K562 (cell line): ENCODE measurements around the gene STEAP1B.
"Not testable (repeated sequence)": the region's sequence is repeated elsewhere in the genome, so short reads cannot be mapped to it uniquely, and the experiment has no call there.

Experiments
- DNMT1 ChIP-seq: fragments of 450-650 bp; IDR thresholded peaks from 2 replicates; pipeline ENCODE4 v1.6.1; 2016; ENCODE audit warnings: antibody characterized with exemption, mild to moderate bottlenecking
- ESRRA ChIP-seq: fragments of 450-650 bp; IDR thresholded peaks from 2 replicates; pipeline ENCODE4 v1.6.1; 2014; ENCODE audit warnings: low read depth, mild to moderate bottlenecking, moderate library complexity, borderline replicate concordance
- HIVEP1 ChIP-seq: fragments of 250-450 bp; sonication (Bioruptor Pico); IDR thresholded peaks from 2 replicates; pipeline ENCODE4 v1.4.0; 2020; ENCODE audit warnings: mild to moderate bottlenecking
- JUND ChIP-seq, 2 experiments: IDR thresholded peaks; 2 replicates in 1 of 2; 3 replicates in 1 of 2; pipeline ENCODE4 v1.6.1; 2011; ENCODE audit warnings: borderline replicate concordance in 2 of 2, low read depth in 2 of 2, low read length in 2 of 2, improper control_type of control experiment in 1 of 2, missing biosample characterization in 1 of 2, missing genetic modification characterization in 1 of 2, missing genetic modification reagents in 1 of 2
- MAFF ChIP-seq: IDR thresholded peaks from 2 replicates; pipeline ENCODE4 v1.6.1; 2012; ENCODE audit warnings: low read length, improper control_type of control experiment
- SP1 ChIP-seq: sonication (generic); formaldehyde crosslinking; IDR thresholded peaks from 2 replicates; pipeline ENCODE4 v1.8.1; 2022; ENCODE audit warnings: mild to moderate bottlenecking, missing genetic modification reagents
- ZNF133 ChIP-seq: fragments of 250-450 bp; sonication (Bioruptor Pico); IDR thresholded peaks from 2 replicates; pipeline ENCODE4 v1.4.0; 2020; ENCODE audit warnings: mild to moderate bottlenecking
- ZNF316 ChIP-seq: fragments of 450-650 bp; IDR thresholded peaks from 2 replicates; pipeline ENCODE4 v1.6.1; 2016
- TF ChIP-seq, protein P1 (sequence below): sonication (generic); formaldehyde crosslinking; IDR thresholded peaks from 2 replicates; pipeline ENCODE4 v1.8.0; 2022; ENCODE audit warnings: mild to moderate bottlenecking, low read depth, missing genetic modification reagents

DNA sequence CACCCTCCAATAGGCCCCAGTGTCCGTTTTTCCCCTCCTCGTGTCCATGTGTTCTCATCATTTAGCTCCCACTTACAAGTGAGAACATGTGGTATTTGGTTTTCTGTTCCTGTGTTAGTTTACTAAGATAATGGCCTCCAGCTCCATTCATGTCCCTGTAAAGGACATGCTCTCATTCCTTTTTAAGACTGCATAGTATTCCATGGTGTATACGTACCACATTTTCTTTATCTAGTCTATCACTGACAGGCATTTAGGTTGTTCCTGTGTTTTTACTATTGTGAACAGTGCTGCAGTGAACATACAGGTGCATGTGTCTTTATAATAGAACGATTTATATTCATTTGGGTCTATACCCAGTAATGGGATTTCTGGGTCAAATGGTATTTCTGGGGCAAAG lies 63.4 kb downstream of the STEAP1B start:
- not testable (repeated sequence) for TF ChIP-seq HIVEP1 (CRISPR knock-in tag); MAFF; DNMT1; ZNF133 (CRISPR knock-in tag); SP1 (CRISPR knock-in tag); ZNF316; ESRRA; JUND (IDR thresholded peaks at IDR 0.05; ENCODE audit: borderline replicate concordance, low read depth, low read length); JUND (tag; IDR thresholded peaks at IDR 0.05; ENCODE audit: borderline replicate concordance, low read depth, low read length)
- TF ChIP-seq, protein P1, sequence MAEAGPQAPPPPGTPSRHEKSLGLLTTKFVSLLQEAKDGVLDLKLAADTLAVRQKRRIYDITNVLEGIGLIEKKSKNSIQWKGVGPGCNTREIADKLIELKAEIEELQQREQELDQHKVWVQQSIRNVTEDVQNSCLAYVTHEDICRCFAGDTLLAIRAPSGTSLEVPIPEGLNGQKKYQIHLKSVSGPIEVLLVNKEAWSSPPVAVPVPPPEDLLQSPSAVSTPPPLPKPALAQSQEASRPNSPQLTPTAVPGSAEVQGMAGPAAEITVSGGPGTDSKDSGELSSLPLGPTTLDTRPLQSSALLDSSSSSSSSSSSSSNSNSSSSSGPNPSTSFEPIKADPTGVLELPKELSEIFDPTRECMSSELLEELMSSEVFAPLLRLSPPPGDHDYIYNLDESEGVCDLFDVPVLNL (CRISPR knock-in tag), result not testable (repeated sequence)
